ENCODE data around the gene MYO15B. TPM values are rescaled to one million over a fixed set of nuclear protein-coding genes. Genes with fewer than 3 reads are reported as not detected.

MYO15B gene
- total and polyA plus RNA-seq, 2 of the 13 experiments (the other 11 are each of a cell fraction or from before 2014, with no cell fraction given), result 2.8 to 8.1 TPM

- 0 out of 2 replicates have a peak, but pooled peaks have one; percentile 3 for TF ChIP-seq ARID4A (CRISPR knock-in tag; IDR thresholded peaks at IDR 0.05; ENCODE audit: borderline replicate concordance)
Measured at GRCh38 chr17:75553295-75554110, 34.1 kb upstream of the MYO15B start (continued).

GRCh38 chr17:75555679-75556153 lies 31.9 kb upstream of the MYO15B start:
- H3K27me3 ChIP-seq (ENCODE audit: control insufficient read depth in 1 of 2, insufficient read depth in 2 of 2, low read length in 2 of 2), result no peaks in the 10 kb centered on the region
- H3K36me3 ChIP-seq (replicated peaks in 1 of 2; ENCODE audit: control insufficient read depth in 1 of 2, insufficient read depth in 2 of 2, low read length in 2 of 2), result peaks cover 6 to 10% of the 10 kb centered on the region in 2 experiments; a peak in 3 of 5 replicates
- no peaks in the 10 kb centered on the region for H3K9me3 ChIP-seq (ENCODE audit: low read length)
- DNase-seq (ENCODE audit: low spot score) (no peak), ATAC-seq (no peak), FAIRE-seq (no peak)
- no peaks in the 10 kb centered on the region for H4K20me1 ChIP-seq (ENCODE audit: insufficient read depth, low read length)
- in situ Hi-C loops (cut with HindIII; ENCODE audit: extremely low pct_ligation_motif_present, low pct_unique_long_range_greater_than_20kb) (no loop called here), intact Hi-C loops (cut with micrococcal nuclease; ENCODE audit: unreplicated experiment) (loop anchor here (2.0 kb wide), 1 partner anchor 23 kb away; no protein-coding TSS in a partner anchor)
- H3K27ac ChIP-seq (ENCODE audit: extremely low read length, insufficient read depth, low read length), result peak overlapping the region; percentile 15
- POLR2A ChIA-PET, result interaction anchor here (3.1 kb wide), 1 partner anchor 22 kb away, joined by 39 read pairs; no protein-coding TSS in a partner anchor
- no peak overlapping the region for H2AFZ ChIP-seq (ENCODE audit: low read length)
- no TSS peak for BruUV-seq (replicated peaks)
- H3K4me1 ChIP-seq (ENCODE audit: insufficient read depth, low read length), result peaks cover 90% of the 10 kb centered on the region
- 72% methylated on average over 21 of the region's 21 CpGs for WGBS (ENCODE audit: low lambda C conversion rate)
- H3K4me3 ChIP-seq (replicated peaks in 1 of 3; ENCODE audit: insufficient read depth in 1 of 3, low read depth in 2 of 3, low read length in 3 of 3), result no peak overlapping the region
- no peak overlapping the region for H3K9ac ChIP-seq (ENCODE audit: insufficient read depth, low read depth, low read length)
- H3K4me2 ChIP-seq (ENCODE audit: low read depth, low read length), result no peak overlapping the region
- H3K79me2 ChIP-seq (ENCODE audit: insufficient read depth, low read length), result peaks cover 3% of the 10 kb centered on the region
- CTCF ChIA-PET (ENCODE audit: low intra/inter-chr PET ratio, low total read pairs), result no interaction called here
- TF ChIP-seq ZNF207 (IDR thresholded peaks at IDR 0.05; ENCODE audit: borderline replicate concordance) (no peak), ZSCAN31 (CRISPR knock-in tag; IDR thresholded peaks at IDR 0.05; ENCODE audit: low read depth) (0 out of 2 replicates have a peak, but pooled peaks have one; percentile 49), EEA1 (CRISPR knock-in tag; IDR thresholded peaks at IDR 0.05; ENCODE audit: borderline replicate concordance) (peak; percentile 38; the same call in 1 of the 2 replicates), ZNF30 (CRISPR knock-in tag; IDR thresholded peaks at IDR 0.05) (no peak), ZNF354B (CRISPR knock-in tag; IDR thresholded peaks at IDR 0.05) (no peak), MAZ (IDR thresholded peaks at IDR 0.05; ENCODE audit: borderline replicate concordance, low read depth, low read length) (no peak), MAZ (CRISPR knock-in tag; IDR thresholded peaks at IDR 0.05; ENCODE audit: low read depth) (0 out of 2 replicates have a peak, but pooled peaks have one; percentile 23), PCBP1 (IDR thresholded peaks at IDR 0.05; ENCODE audit: borderline replicate concordance, low read depth, low read length) (0 out of 2 replicates have a peak, but pooled peaks have one; percentile 27), ZBTB33 (CRISPR knock-in tag; IDR thresholded peaks at IDR 0.05) (peak; percentile 76; the same call in 1 of the 2 replicates), PITX1 (CRISPR knock-in tag; IDR thresholded peaks at IDR 0.05) (peak; percentile 64; the same call in 1 of the 2 replicates), ZNF441 (CRISPR knock-in tag; IDR thresholded peaks at IDR 0.05; ENCODE audit: borderline replicate concordance) (no peak), THRA (CRISPR knock-in tag; IDR thresholded peaks at IDR 0.05; ENCODE audit: borderline replicate concordance) (peak; percentile 93; the same call in 1 of the 2 replicates)

Data from HepG2 (cell line).